WERI-Rb-1 (cell line): Measurements from ENCODE around the gene PKP1.
A peak's percentile ranks its signal among the peaks of the same experiment; 100 is the strongest.

ENCODE experiments used
- DNase-seq: peaks from one replicate; pipeline ENCODE4 v3.0.0-alpha.2; 2020
- H3K27ac ChIP-seq: fragments of 250-450 bp; sonication (Bioruptor Pico); 2 replicates; pipeline ENCODE4 v1.5.1; 2020; ENCODE audit warnings: mild to moderate bottlenecking, moderate library complexity
- H3K27me3 ChIP-seq: fragments of 250-450 bp; sonication (Bioruptor Pico); 2 replicates; pipeline ENCODE4 v1.5.1; 2021; ENCODE audit warnings: mild to moderate bottlenecking, low read depth, moderate library complexity; ENCODE audit not compliant: insufficient read depth, severe bottlenecking
- H3K36me3 ChIP-seq: fragments of 250-450 bp; sonication (Bioruptor Pico); 2 replicates; pipeline ENCODE4 v1.5.1; 2020; ENCODE audit warnings: mild to moderate bottlenecking, moderate library complexity
- H3K4me3 ChIP-seq: 2 replicates; pipeline ENCODE4 v1.5.1; 2011; ENCODE audit warnings: low read depth, mild to moderate bottlenecking, control low read depth, low read length
- H3K9me3 ChIP-seq: fragments of 250-450 bp; sonication (Bioruptor Pico); 2 replicates; pipeline ENCODE4 v1.5.1; 2021; ENCODE audit warnings: mild to moderate bottlenecking, moderate library complexity; ENCODE audit not compliant: severe bottlenecking
- CTCF ChIP-seq: IDR thresholded peaks from 2 replicates; pipeline ENCODE4 v1.5.1; 2011; ENCODE audit warnings: low read depth, mild to moderate bottlenecking, control low read depth, inconsistent platforms, low read length

The PKP1 gene

GRCh38 chr1:201259476-201260235 is 23.6 kb upstream of the PKP1 start:
- Histone ChIP-seq H3K4me3 (no peak overlapping the region), H3K27me3 (peaks cover 5% of the 10 kb centered on the region), H3K27ac (no peak overlapping the region), H3K9me3 (peaks cover 5% of the 10 kb centered on the region), H3K36me3 (no peaks in the 10 kb centered on the region)
- DNase-seq, result peak; percentile 20
- no peak for TF ChIP-seq CTCF

GRCh38 chr1:201260236-201260590 is 23.1 kb upstream of the PKP1 start:
- H3K27me3 ChIP-seq, result peaks cover 5% of the 10 kb centered on the region
- DNase-seq, result peak; percentile 9
- TF ChIP-seq CTCF, result no peak
- H3K9me3 ChIP-seq, result peaks cover 5% of the 10 kb centered on the region
- H3K4me3 ChIP-seq, result no peak overlapping the region
- no peaks in the 10 kb centered on the region for H3K36me3 ChIP-seq
- H3K27ac ChIP-seq, result no peak overlapping the region

GRCh38 chr1:201260648-201261311 is 22.5 kb upstream of the PKP1 start:
- H3K36me3 ChIP-seq, result no peaks in the 10 kb centered on the region
- no peak overlapping the region for H3K4me3 ChIP-seq
- TF ChIP-seq CTCF, result no peak
- H3K27me3 ChIP-seq, result no peaks in the 10 kb centered on the region
- DNase-seq, result peak; percentile 11
- H3K27ac ChIP-seq, result no peak overlapping the region
- peaks cover 5% of the 10 kb centered on the region for H3K9me3 ChIP-seq

GRCh38 chr1:201261771-201262547 is 21.3 kb upstream of the PKP1 start:
- no peak overlapping the region for H3K4me3 ChIP-seq
- no peaks in the 10 kb centered on the region for H3K36me3 ChIP-seq
- H3K9me3 ChIP-seq, result peaks cover 5% of the 10 kb centered on the region
- H3K27ac ChIP-seq, result no peak overlapping the region
- no peak for TF ChIP-seq CTCF
- H3K27me3 ChIP-seq, result no peaks in the 10 kb centered on the region
- DNase-seq, result peak; percentile 24

- Histone ChIP-seq H3K27ac (no peak overlapping the region), H3K4me3 (no peak overlapping the region), H3K9me3 (peaks cover 5% of the 10 kb centered on the region), H3K36me3 (no peaks in the 10 kb centered on the region), H3K27me3 (no peaks in the 10 kb centered on the region)
- peak; percentile 14 for DNase-seq
- no peak for TF ChIP-seq CTCF
Measured at GRCh38 chr1:201262963-201263608, 20.2 kb upstream of the PKP1 start.
